SKM-1 (cell line): ENCODE measurements around the gene MCCD1.
A peak's percentile ranks its signal among the peaks of the same experiment; 100 is the strongest.

ENCODE experiments used
- DNase-seq: peaks from one replicate; lab custom pipeline; 2025; ENCODE audit not compliant: unreplicated experiment; lab: John Stamatoyannopoulos, UW

Gene MCCD1

DNA sequence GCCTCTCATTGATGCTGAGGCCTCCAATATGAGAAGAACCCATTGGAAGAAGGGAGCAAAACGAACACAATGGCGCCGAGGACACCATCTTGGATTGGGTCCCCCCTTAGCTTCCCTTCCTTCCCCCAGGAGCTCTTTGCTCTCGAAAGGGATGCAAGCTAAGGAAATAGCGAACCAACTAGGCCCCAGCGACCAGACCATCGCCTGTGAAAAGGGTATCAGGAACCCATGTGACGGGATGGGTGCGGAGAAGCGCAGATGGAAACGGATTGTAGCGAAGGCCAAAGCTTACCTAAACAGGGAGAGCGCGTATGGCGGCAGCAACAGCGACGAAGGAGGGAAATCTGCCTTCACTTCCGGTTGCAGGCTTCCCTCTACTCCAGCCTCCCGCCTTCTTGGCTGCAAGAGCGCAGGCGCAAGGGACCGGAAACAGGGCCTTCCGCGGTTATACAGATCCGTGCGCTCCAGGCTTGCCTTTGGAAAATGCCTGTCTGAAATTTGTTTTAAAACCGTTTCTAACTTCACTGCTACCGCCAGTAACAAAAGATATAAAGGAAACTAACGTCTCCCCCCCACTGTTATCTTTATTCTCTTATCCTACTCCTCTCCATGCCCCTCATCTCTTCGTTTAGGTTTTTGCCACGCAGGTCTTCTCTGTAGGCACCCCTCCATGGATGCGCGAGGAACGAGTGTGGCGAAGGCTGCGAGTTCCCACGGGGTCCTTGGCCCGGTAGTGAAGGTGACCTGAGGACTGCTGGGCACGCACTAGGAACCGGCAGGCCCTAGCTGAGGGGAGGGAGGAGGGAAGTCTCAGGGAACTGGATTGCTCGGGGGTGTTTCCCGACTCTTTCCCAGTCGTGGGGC, 13.1 kb downstream of the MCCD1 start, which contains the start of gene DDX39B:
Gene DDX39B (minus strand): TSS at position 346 of the 864 bp plus-strand sequence. CDS start 1,471 bp downstream, outside the sequence.
- peak; percentile 93 for DNase-seq

DNA sequence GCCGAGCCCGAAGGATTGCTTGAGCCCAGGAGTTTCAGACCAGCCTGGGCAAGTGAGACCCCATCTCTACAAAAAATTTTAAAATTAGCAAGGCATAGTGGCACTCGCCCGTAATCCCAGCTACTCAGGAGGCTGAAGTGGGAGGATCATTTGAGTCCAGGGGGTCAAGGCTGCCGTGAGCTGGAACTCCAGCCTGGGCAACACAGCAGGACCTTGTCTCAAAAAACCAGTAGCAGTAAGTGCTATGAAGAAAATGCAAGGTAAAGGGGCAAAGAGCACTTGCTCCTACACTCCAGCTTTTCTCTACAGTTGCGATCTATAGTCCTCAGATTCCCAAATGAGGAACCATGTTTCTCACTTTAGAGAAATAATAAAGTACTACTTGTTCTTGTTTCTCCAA, 14.9 kb downstream of the MCCD1 start:
- DNase-seq = no peak

DNA sequence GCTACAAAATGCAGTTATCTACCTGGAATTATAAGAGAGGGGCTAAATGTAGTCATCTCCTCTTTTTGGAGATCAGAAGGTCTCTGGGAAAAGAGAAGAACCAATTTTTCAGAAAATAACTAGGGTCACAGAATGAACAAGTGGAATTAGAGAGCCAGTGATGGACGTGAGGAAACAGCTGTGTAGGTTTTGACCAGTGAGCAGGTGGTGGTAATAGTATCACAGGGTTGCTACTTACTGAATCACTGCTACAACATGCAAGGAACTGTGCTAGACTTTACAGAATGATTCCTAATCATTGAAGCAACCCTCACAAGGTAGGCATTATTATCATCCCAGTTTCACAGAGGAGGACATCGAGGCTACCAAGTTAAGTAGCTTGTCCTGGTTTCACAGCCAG, 15.9 kb downstream of the MCCD1 start:
- no peak for DNase-seq

- DNase-seq = no peak
These were observed 16.5 kb downstream of the MCCD1 start for GRCh38 chr6:31545291-31545690.

GRCh38 chr6:31546339-31546957, 17.7 kb downstream of the MCCD1 start, which contains the start of gene ATP6V1G2:
ATP6V1G2 (minus strand) TSS chr6:31546608; CDS start chr6:31546559, 49 bp downstream.
- DNase-seq = peak; percentile 80

GRCh38 chr6:31546958-31547726, 18.4 kb downstream of the MCCD1 start, which contains the start of gene NFKBIL1:
NFKBIL1 (plus strand) TSS chr6:31547608; CDS start chr6:31547695, 87 bp downstream.
- DNase-seq = peak; percentile 96

GRCh38 chr6:31547727-31548543, 19.2 kb downstream of the MCCD1 start:
- no peak for DNase-seq

DNA sequence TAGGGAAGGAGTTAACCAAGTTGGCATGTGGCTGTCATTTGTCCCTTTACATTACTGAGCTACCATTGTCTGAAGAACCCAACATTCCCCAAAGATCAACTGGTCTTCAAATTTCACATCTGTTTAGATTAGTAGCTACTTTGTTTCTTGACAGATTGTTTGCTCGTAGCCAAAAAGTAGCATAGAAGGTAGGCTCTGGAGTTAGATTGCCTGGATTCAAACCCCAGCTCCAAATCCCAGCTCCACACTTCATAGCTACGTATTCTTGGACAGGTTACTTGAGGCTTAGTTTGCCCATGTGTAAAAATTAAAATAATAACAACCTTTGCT, 19.7 kb downstream of the MCCD1 start:
- no peak for DNase-seq

GRCh38 chr6:31551371-31551770, 22.6 kb downstream of the MCCD1 start:
- DNase-seq = peak; percentile 83

DNA sequence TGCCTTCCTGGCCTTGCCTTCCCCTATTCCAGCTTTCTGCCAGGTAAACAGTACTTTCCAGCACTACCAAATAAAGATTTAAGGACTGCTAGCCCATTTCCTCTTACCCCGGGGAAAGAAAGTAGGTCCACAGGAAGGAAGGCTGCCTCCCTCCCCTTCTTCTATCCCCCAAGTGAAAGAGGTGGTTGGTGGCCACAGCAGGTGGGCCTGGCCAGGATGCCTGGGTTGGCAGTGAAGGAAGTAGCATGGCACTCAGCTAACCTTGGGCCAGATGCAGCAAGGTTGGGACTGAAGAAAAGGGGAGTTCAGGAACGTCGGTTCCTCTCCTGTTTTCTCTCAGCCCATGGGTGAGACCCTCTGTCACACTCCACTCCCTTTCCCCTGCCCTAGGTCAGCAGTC, 27.5 kb downstream of the MCCD1 start:
- DNase-seq = no peak

GRCh38 chr6:31557443-31558317, 28.9 kb downstream of the MCCD1 start:
- no peak for DNase-seq

- DNase-seq = no peak
These were observed 29.5 kb downstream of the MCCD1 start for GRCh38 chr6:31558318-31558625.

- DNase-seq = peak; percentile 98
These were observed 30.1 kb downstream of the MCCD1 start for GRCh38 chr6:31558631-31559500.

GRCh38 chr6:31559606-31559957, 30.8 kb downstream of the MCCD1 start:
- DNase-seq = no peak

- DNase-seq = peak; percentile 83
These were observed 31.4 kb downstream of the MCCD1 start for GRCh38 chr6:31559958-31560696.

- DNase-seq = no peak
These were observed 31.9 kb downstream of the MCCD1 start for GRCh38 chr6:31560697-31561058.

GRCh38 chr6:31567531-31568370, 39.0 kb downstream of the MCCD1 start:
- no peak for DNase-seq
